Prostate gland (tissue), 2 donors: ENCODE results near the gene PPP2R2B.

Experiments used
- CTCF ChIP-seq, 4 experiments: fragments of 200-600 bp in 2 of 4; fragments of 450-650 bp in 2 of 4; sonication (generic) in 2 of 4; IDR thresholded peaks; 1 replicate in 3 of 4; 2 replicates in 1 of 4; pipeline ENCODE4 v1.5.1; 2016 to 2019; ENCODE audit warnings: antibody characterized with exemption in 4 of 4, mild to moderate bottlenecking in 2 of 4, moderate library complexity in 2 of 4
- POLR2A ChIP-seq: fragments of 450-650 bp; IDR thresholded peaks from one replicate; pipeline ENCODE4 v1.6.1; 2016; ENCODE audit warnings: antibody characterized with exemption, mild to moderate bottlenecking
- POLR2AphosphoS5 ChIP-seq: sonication (generic); formaldehyde crosslinking; IDR thresholded peaks from one replicate; pipeline ENCODE4 v1.6.1; 2017; ENCODE audit warnings: antibody characterized with exemption

GRCh38 chr5:146917931-146918330, 39.4 kb upstream of the PPP2R2B start:
- no peak for TF ChIP-seq POLR2A
- TF ChIP-seq CTCF (IDR thresholded peaks at IDR 0.05): no peak
- TF ChIP-seq POLR2AphosphoS5: no peak
